A172 (cell line): ENCODE measurements around the gene PRTG. TPM values are rescaled to one million over a fixed set of nuclear protein-coding genes. Genes with fewer than 3 reads are reported as not detected.
"Not testable (repeated sequence)": the region's sequence is repeated elsewhere in the genome, so short reads cannot be mapped to it uniquely, and the experiment has no call there.

Experiments used
- DNase-seq: peaks from one replicate; pipeline ENCODE4 v3.0.0-alpha.2; 2015; ENCODE audit warnings: low spot score
- total RNA-seq: library from RNA; depleted of rRNA; stranded (reverse); fragments of >200 nt; shearing (Covaris generic); gene quantifications from 2 replicates; pipeline ENCODE4 v1.2.3, GENCODE V29; 2014

Gene PRTG
- total RNA-seq, 1 experiment from 2014 or later, result 3.6 TPM

GRCh38 chr15:55696221-55696620, 46.7 kb downstream of the PRTG start:
- DNase-seq, result no peak

DNA sequence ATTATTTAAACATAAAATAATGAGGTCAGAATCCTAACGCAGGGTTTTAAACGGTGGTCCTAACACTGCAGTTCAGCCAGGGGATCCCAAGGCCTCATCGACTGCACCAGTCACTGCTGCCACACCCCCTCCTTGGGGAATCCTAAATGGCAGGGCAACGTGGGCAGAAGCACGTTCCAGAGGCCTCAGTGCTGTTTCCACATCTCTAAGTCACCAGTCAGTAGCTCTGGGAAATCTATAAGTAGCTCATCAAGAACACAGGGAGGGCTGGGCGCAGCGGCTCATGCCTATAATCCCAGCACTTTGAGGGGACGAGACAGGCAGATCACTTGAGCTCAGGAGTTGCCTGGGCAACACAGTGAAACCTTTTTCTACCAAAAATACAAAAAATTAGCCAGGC, 47.5 kb downstream of the PRTG start:
- DNase-seq, result no peak

GRCh38 chr15:55694652-55695150, 48.3 kb downstream of the PRTG start:
- no peak for DNase-seq

GRCh38 chr15:55693116-55693515, 49.8 kb downstream of the PRTG start:
- DNase-seq, result not testable (repeated sequence)

- no peak for DNase-seq
Observed at GRCh38 chr15:55687792-55688191, 55.2 kb downstream of the PRTG start.

- no peak for DNase-seq
Observed at GRCh38 chr15:55685286-55685685, 57.7 kb downstream of the PRTG start.

DNA sequence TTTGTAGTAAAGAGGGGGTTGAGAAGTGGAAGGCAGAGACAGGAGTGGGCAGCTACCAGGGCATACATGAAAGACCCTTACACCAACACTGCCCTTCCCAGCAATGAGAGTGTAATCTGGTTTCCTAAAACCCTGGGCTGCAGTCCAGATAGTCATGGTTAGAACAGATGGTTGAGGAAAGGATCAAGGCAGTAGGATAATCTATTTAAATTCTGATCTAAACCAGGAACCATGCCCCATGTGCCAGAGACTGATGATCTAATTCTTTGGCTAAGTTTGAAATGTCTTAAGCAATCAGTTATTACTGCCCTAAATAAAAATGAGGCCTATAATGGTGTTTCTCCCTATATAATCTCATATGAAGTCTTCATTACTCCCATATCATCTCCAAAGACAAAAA, 59.6 kb downstream of the PRTG start:
- DNase-seq, result no peak

DNA sequence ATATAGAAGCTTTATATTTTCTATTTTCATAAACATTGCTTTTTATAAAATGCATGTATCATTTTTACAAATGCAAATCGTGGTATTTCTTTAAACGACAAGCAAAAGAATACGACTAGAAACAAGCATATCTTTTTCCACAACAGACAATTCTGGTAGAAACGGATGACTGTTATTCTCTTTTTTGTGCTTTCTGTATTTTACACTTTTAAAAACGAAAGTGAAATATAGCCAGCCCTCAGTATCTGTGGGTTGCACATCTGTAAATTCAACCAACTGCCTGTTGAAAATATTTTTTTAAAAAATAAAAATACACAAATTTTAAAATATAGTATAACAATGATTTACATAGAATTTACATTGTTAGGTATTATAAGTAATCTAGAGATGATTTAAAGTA, 61.3 kb downstream of the PRTG start:
- DNase-seq, result no peak

DNA sequence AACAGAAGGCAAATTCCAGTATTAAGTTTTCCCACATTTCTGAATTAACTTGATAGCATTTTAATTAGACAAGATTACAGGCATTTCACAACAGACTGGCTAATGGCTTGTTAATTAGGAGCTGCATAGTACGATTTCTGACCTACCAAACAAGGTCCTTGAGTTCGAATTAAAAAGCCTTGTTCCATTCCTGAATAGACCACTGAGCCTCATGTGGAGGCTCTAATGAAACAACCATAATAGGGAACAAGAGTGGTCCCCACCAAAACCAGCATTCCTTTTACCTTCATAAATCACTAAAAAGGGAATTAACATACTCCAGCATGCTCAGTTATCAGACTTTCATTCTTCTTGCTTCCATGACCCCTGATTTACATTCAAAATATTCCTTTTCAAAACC, 66.4 kb downstream of the PRTG start:
- DNase-seq, result no peak

GRCh38 chr15:55673287-55673686, 69.7 kb downstream of the PRTG start:
- no peak for DNase-seq

DNA sequence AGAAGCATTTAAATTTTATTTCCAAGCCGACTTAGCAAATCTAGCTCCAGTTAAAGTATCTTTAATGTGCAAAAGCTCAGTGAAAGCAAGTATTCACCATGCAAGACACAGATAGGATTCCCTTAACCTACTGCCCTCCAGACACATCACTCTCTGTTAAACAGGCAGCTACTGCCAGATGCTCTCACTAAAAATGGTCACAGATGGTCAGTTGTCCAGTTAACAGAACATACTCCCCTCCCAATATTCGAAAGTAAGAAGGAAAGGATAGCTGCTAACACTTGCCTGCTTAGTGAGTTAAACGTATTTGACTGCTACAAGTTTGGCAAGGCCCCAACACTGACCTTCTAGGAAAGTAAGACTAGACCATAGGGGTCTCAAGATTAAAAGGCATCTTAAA, 73.7 kb downstream of the PRTG start:
- DNase-seq, result no peak

DNA sequence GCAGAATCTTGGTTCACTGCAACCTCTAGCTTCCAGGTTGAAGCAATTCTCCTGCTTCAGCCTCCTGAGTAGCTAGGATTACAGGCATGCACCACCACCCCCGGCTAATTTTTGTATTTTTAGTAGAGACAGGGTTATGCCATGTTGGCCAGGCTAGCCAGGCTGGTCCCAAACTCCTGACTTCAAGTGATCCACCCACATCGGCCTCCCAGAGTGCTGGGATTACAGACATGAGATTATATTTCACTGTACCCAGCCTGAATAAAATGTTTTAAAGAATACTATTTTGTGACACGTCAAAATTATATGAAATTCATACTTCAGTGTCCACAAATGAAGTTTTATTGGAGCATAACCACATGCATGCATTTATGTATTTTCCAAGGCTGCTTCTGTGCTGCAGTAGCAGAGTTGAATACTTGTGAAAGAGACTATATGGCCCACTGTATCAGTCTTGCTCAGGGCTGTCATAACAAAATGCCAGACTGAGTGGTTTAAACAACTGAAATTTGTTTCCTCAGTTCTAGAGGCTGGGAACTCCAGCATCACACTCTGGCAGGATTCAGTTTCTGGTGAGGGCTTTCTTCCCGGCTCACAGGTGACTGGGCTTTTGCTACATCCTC, 77.2 kb downstream of the PRTG start:
- DNase-seq, result no peak

- DNase-seq, result peak; percentile 42
Observed at GRCh38 chr15:55661428-55661827, 81.5 kb downstream of the PRTG start.

DNA sequence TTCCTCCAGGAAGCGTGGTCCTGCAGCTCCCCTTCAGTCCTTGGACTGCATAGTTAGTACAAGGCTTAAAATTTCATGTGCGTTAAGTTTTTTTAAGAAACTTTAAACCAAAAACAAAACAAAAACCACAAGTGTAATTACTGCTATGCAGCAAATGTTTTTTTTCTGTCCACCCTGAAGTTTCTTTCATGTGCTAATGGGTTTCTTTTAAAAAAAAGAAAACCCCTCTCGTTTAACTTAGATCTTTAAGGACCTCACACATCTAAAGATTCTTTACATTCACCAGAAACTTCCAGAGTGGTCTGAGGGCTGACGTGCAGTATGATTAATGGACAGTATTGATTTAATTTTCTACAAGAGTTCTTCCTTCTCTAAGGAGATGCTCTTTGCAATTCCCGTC, 82.8 kb downstream of the PRTG start:
- no peak for DNase-seq

- DNase-seq, result no peak
Observed at GRCh38 chr15:55659481-55659880, 83.5 kb downstream of the PRTG start.

GRCh38 chr15:55658886-55659285, 84.1 kb downstream of the PRTG start:
- DNase-seq, result no peak

DNA sequence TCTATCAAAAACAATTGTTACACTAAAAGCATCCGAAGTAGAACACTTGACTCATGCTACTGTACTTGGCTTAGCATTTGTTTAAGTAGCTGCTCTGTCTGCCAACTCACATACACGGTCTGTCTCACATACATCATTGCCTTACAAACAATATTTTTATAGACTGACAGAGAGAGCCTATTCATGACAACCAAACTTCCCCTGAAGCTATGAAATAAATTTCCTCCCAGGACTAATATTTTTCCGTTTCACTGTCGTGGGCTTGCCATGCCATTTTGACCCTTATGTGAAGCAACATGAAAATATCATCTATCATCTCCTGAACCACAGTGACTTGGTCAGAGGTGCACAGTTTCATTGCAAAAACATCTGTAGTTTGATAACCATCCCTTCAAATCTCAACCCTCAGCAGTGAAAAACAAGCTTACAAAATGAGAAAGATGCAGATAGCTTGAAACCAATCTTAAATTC, 88.4 kb downstream of the PRTG start:
- DNase-seq, result no peak

DNA sequence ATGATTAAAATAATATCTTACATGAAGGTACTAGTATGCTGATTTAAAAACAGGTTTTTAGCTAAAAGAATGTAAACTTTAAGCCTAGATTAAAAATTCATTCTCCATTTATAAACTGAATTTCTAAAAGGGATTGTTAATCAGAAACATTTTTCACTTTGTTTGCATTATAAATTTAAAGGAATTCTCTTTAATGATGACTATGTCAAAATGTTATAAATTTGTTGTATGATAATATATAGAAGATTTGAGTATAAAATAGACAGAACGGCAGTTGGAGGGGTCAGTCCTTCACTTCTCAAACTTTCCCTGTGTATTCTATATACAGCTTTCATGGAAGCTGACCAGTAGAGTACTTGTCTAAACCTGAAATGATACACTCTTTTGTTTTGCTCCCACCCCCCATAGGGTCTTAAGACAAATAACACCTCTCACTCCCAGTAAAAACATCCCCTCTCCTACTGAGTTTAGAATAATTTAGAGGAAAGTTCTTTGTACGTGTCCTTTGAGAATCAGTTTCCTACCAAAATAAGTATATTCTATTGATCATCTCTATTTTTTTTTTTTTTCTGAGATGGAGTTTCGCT, 90.0 kb downstream of the PRTG start:
- no peak for DNase-seq

DNA sequence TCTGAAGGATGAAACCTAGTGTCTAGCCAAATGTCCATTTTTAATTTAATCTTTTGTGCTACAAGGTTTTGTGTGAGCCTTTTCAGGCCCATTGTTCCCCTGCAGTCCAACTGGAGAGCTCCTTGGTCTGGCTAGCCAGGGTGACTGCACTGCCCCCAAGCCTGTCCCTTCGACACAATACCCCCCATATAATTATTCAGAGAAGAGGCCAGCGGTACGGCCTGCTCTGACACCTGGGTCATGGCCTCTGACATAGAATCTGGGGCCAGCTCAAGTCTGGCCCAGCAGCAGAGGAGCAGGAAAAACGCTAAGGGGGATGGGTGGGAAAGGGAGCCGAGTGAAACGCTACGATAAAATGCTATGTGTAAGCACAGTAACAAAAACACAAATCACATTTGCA, 90.6 kb downstream of the PRTG start:
- no peak for DNase-seq

- peak; percentile 67 for DNase-seq
Observed at GRCh38 chr15:55649058-55649423, 93.9 kb downstream of the PRTG start.

DNA sequence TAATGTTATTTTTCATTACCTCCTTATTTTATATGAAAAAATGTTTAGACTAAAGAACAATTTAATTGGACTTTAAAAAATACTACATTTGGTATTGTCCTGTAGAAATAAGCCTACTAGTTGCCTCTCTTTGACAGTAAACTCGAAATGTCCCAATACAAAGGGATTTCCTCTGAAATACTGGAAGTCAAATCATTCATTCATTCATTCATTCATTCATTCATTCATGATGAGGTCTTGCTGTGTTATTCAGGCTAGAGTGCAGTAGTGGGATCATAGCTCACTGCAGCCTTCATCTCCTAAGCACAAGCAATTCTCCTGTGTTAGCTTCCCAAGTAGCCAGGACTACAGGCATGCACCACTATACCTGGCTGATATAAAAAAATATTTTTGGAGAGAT, 104.2 kb downstream of the PRTG start:
- DNase-seq, result no peak

GRCh38 chr15:55637086-55637485, 105.9 kb downstream of the PRTG start:
- no peak for DNase-seq

DNA sequence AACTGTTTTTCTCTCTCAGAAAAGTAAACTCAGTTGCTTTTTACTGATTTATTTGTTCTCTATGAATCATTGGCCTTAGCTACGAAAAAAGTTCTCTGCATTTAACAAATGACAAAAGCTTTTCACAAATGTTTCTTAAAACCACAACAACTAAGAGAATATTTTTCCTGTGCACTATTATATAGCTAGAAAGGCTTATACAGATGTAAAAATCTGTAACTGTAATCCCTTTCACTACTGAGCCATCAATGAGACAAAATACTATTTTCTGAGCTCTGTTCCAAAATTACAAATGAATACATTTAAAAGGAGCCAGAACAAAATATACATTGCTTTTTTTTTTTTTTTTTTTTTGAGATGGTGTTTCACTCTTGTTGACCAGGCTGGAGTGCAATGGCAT, 109.2 kb downstream of the PRTG start:
- no peak for DNase-seq

GRCh38 chr15:55632434-55632833, 110.5 kb downstream of the PRTG start:
- DNase-seq, result no peak
